Neuronal stem cell (in vitro differentiated cells): ENCODE results near the gene MATR3.

ENCODE experiments used
- DNase-seq: peaks from one replicate; pipeline ENCODE4 v3.0.0-alpha.2; 2013; ENCODE audit warnings: low spot score
- H2AFZ ChIP-seq: one replicate; pipeline ENCODE4 v1.6.1; 2013; ENCODE audit warnings: mild to moderate bottlenecking, low read length, inconsistent platforms
- H2AK5ac ChIP-seq: 2 replicates; pipeline ENCODE4 v1.6.1; 2013; ENCODE audit warnings: low read depth, mild to moderate bottlenecking, inconsistent platforms, low read length, moderate library complexity, mixed read lengths
- H2BK120ac ChIP-seq: 2 replicates; pipeline ENCODE4 v1.6.1; 2013; ENCODE audit warnings: low read depth, mild to moderate bottlenecking, inconsistent platforms, low read length, moderate library complexity, mixed read lengths
- H2BK12ac ChIP-seq: one replicate; pipeline ENCODE4 v1.6.1; 2013; ENCODE audit warnings: low read length, inconsistent platforms
- H2BK15ac ChIP-seq: 2 replicates; pipeline ENCODE4 v1.6.1; 2013; ENCODE audit warnings: mild to moderate bottlenecking, low read length, inconsistent platforms, mixed read lengths
- H2BK5ac ChIP-seq: one replicate; pipeline ENCODE4 v1.6.1; 2013; ENCODE audit warnings: inconsistent platforms, mild to moderate bottlenecking, low read length, moderate library complexity
- H3K14ac ChIP-seq: one replicate; pipeline ENCODE4 v1.6.1; 2013; ENCODE audit warnings: low read length, inconsistent platforms
- H3K18ac ChIP-seq: 2 replicates; pipeline ENCODE4 v1.6.1; 2013; ENCODE audit warnings: low read length, inconsistent platforms
- H3K23ac ChIP-seq: 2 replicates; pipeline ENCODE4 v1.6.1; 2013; ENCODE audit warnings: low read depth, mild to moderate bottlenecking, mixed read lengths, low read length, inconsistent platforms; ENCODE audit not compliant: poor library complexity
- H3K27ac ChIP-seq: replicated peaks from 3 replicates; pipeline ENCODE4 v1.5.1; 2013; ENCODE audit warnings: low read length, inconsistent platforms
- H3K27me3 ChIP-seq, 3 experiments: 2 replicates each; pipeline ENCODE4 v1.6.1; 2013; ENCODE audit warnings: low read length in 3 of 3, mild to moderate bottlenecking in 2 of 3, inconsistent platforms in 1 of 3, low read depth in 1 of 3, mixed read lengths in 1 of 3, moderate library complexity in 1 of 3; ENCODE audit not compliant: control insufficient read depth in 3 of 3, insufficient read depth in 3 of 3
- H3K36me3 ChIP-seq, 2 donors: replicated peaks in 1 of 2; 2 replicates each; pipeline ENCODE4 v1.6.1; 2013; ENCODE audit warnings: low read length in 2 of 2; ENCODE audit not compliant: control insufficient read depth in 2 of 2, insufficient read depth in 2 of 2
- H3K4ac ChIP-seq: 2 replicates; pipeline ENCODE4 v1.6.1; 2013; ENCODE audit warnings: inconsistent platforms, mild to moderate bottlenecking, low read length, moderate library complexity
- H3K4me1 ChIP-seq, 2 donors: 1 replicate in 1 of 2; 2 replicates in 1 of 2; pipeline ENCODE4 v1.6.1; 2013; ENCODE audit warnings: low read length in 2 of 2, low read depth in 1 of 2; ENCODE audit not compliant: control insufficient read depth in 2 of 2, insufficient read depth in 1 of 2
- H3K4me2 ChIP-seq: one replicate; pipeline ENCODE4 v1.6.1; 2013; ENCODE audit warnings: mild to moderate bottlenecking, low read length, inconsistent platforms; ENCODE audit not compliant: insufficient read depth, poor library complexity, severe bottlenecking
- H3K4me3 ChIP-seq, 2 donors: 2 replicates each; pipeline ENCODE4 v1.5.1; 2013; ENCODE audit warnings: low read length in 2 of 2, mild to moderate bottlenecking in 2 of 2, inconsistent platforms in 1 of 2, moderate library complexity in 1 of 2
- H3K79me1 ChIP-seq: one replicate; pipeline ENCODE4 v1.6.1; 2013; ENCODE audit warnings: low read depth, mild to moderate bottlenecking, inconsistent platforms, low read length, moderate library complexity
- H3K9ac ChIP-seq: one replicate; pipeline ENCODE4 v1.6.1; 2013; ENCODE audit warnings: mild to moderate bottlenecking, low read depth, low read length, inconsistent platforms; ENCODE audit not compliant: poor library complexity
- H3K9me3 ChIP-seq, 2 donors: replicated peaks in 1 of 2; 2 replicates each; pipeline versions ENCODE3 to v1.6.1; 2013; ENCODE audit warnings: low read length in 2 of 2, mild to moderate bottlenecking in 2 of 2, inconsistent platforms in 1 of 2, low read depth in 1 of 2, mixed read lengths in 1 of 2, moderate library complexity in 1 of 2; ENCODE audit not compliant: control insufficient read depth in 2 of 2, insufficient read depth in 1 of 2
- H4K8ac ChIP-seq: one replicate; pipeline ENCODE4 v1.6.1; 2013; ENCODE audit warnings: low read depth, mild to moderate bottlenecking, inconsistent platforms, low read length, moderate library complexity
- H4K91ac ChIP-seq: one replicate; pipeline ENCODE4 v1.6.1; 2013; ENCODE audit warnings: low read length, low read depth, mild to moderate bottlenecking, inconsistent platforms; ENCODE audit not compliant: poor library complexity
- WGBS, 2 donors: extraction: QIAGEN DNeasy Blood & Tissue Kit; methylation state at CpG; one replicate each; pipeline ENCODE4 v1.1.7; 2013; ENCODE audit warnings: missing lambda C conversion rate in 2 of 2, mixed read lengths in 1 of 2; ENCODE audit not compliant: insufficient read length in 2 of 2, insufficient replicate concordance in 1 of 2; ENCODE audit errors: extremely low coverage in 2 of 2; 5-methylcytosine and 5-hydroxymethylcytosine counted together

MATR3 gene

GRCh38 chr5:139369181-139369580 is 75.6 kb downstream of the MATR3 start:
- Histone ChIP-seq H4K91ac (no peak overlapping the region), H3K14ac (no peak overlapping the region), H3K4me3 (no peak overlapping the region), H3K36me3 (peaks cover 25 to 89% of the 10 kb centered on the region in 2 donors), H2BK120ac (no peak overlapping the region), H3K4ac (no peak overlapping the region), H3K27ac (no peak overlapping the region), H2BK15ac (no peak overlapping the region), H3K9ac (no peak overlapping the region), H2AFZ (no peak overlapping the region), H3K79me1 (peaks cover 3% of the 10 kb centered on the region), H3K27me3 (no peaks in the 10 kb centered on the region), H3K18ac (no peak overlapping the region), H2BK5ac (no peak overlapping the region), H3K4me2 (no peak overlapping the region), H3K23ac (no peak overlapping the region), H4K8ac (no peak overlapping the region), H2BK12ac (no peak overlapping the region), H2AK5ac (no peak overlapping the region), H3K9me3 (no peaks in the 10 kb centered on the region), H3K4me1 (no peaks in the 10 kb centered on the region)
- no peak for DNase-seq
- no CpG with 5 or more reads among the region's 1 CpG for WGBS, 2 donors

DNA sequence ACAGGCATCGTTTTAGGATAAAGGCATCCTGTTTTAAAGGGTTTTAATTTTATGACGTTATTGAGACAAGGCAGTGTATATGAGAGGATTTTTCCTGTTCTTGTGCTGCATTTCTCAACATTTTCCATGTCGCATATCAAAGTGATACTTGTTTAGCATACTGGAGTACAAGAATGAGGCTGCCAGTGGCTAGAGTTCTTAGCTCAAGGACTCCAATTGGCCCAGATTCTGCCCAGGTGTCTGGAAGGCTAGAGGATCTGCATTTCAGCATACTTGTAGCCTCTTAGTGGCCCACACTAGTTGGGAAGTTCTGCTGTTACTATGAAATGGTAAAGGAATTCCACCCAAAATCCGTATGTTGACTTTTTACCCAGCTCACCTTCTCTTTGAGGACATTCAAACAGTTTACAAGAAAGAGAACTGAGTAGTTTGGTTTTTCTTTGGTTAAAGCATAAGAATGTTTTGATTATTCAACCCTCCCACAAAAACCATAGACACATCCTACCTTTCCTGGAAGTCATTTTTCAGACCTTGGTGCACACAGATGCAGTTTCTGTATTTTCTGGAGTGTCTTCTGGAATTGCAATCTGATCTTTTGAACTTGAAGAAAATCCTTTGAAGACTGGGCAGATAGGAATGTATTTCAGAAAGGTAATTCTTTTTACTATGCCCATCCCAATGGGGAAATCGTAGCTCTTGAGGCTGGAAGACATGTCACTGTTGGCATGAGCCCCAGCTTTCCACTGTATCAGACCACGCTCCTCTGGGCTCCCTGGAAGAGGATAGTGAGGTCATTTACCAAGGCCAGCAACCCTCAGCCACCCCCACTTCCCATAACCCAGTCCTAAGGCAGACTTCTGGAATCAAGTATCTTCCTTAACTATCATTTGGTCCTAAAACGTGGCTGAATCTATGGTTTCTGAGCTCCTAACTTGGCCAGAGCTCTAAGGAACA is 78.2 kb downstream of the MATR3 start:
- no peak overlapping the region for H3K23ac ChIP-seq
- H3K27ac ChIP-seq, result no peak overlapping the region
- no peak overlapping the region for H2BK12ac ChIP-seq
- no peak overlapping the region for H2BK5ac ChIP-seq
- no peak overlapping the region for H3K18ac ChIP-seq
- no peak overlapping the region for H3K4me2 ChIP-seq
- DNase-seq, result no peak
- peaks cover 0 to 3% of the 10 kb centered on the region in 2 donors for H3K9me3 ChIP-seq
- H2BK15ac ChIP-seq, result no peak overlapping the region
- H3K14ac ChIP-seq, result no peak overlapping the region
- H3K27me3 ChIP-seq, result no peaks in the 10 kb centered on the region
- no peak overlapping the region for H3K4ac ChIP-seq
- H2AK5ac ChIP-seq, result no peak overlapping the region
- WGBS, 2 donors, result no CpG with 5 or more reads among the region's 7 CpGs
- no peak overlapping the region for H4K91ac ChIP-seq
- peaks cover 4% of the 10 kb centered on the region for H3K79me1 ChIP-seq
- H2BK120ac ChIP-seq, result no peak overlapping the region
- H3K36me3 ChIP-seq, result peaks cover 24 to 65% of the 10 kb centered on the region in 2 donors
- H3K4me3 ChIP-seq, result no peak overlapping the region
- no peak overlapping the region for H4K8ac ChIP-seq
- no peaks in the 10 kb centered on the region for H3K4me1 ChIP-seq
- no peak overlapping the region for H2AFZ ChIP-seq
- no peak overlapping the region for H3K9ac ChIP-seq

- WGBS, 2 donors, result no CpG with 5 or more reads among the region's 2 CpGs
- H2BK120ac ChIP-seq, result no peak overlapping the region
- H3K27me3 ChIP-seq, result no peaks in the 10 kb centered on the region
- no peaks in the 10 kb centered on the region for H3K4me1 ChIP-seq
- no peak overlapping the region for H2AFZ ChIP-seq
- H2BK15ac ChIP-seq, result no peak overlapping the region
- H3K36me3 ChIP-seq, result peaks cover 17 to 37% of the 10 kb centered on the region in 2 donors
- no peak overlapping the region for H3K18ac ChIP-seq
- H3K14ac ChIP-seq, result no peak overlapping the region
- no peak overlapping the region for H4K8ac ChIP-seq
- DNase-seq, result no peak
- H3K4me3 ChIP-seq, result no peak overlapping the region
- H3K9ac ChIP-seq, result no peak overlapping the region
- no peak overlapping the region for H4K91ac ChIP-seq
- H3K9me3 ChIP-seq, result peaks cover 0 to 3% of the 10 kb centered on the region in 2 donors
- H3K23ac ChIP-seq, result no peak overlapping the region
- no peak overlapping the region for H3K4ac ChIP-seq
- H3K79me1 ChIP-seq, result peaks cover 6% of the 10 kb centered on the region
- H2BK5ac ChIP-seq, result no peak overlapping the region
- H2BK12ac ChIP-seq, result no peak overlapping the region
- H2AK5ac ChIP-seq, result no peak overlapping the region
- no peak overlapping the region for H3K4me2 ChIP-seq
- H3K27ac ChIP-seq, result no peak overlapping the region
These were observed 81.4 kb downstream of the MATR3 start for GRCh38 chr5:139374909-139375308.

GRCh38 chr5:139376364-139376763 is 82.8 kb downstream of the MATR3 start:
- no peak overlapping the region for H3K9ac ChIP-seq
- no peak overlapping the region for H2BK12ac ChIP-seq
- peaks cover 0 to 3% of the 10 kb centered on the region in 2 donors for H3K9me3 ChIP-seq
- no peak overlapping the region for H2AFZ ChIP-seq
- H3K4ac ChIP-seq, result no peak overlapping the region
- H2BK15ac ChIP-seq, result no peak overlapping the region
- H3K79me1 ChIP-seq, result peaks cover 6% of the 10 kb centered on the region
- WGBS, 2 donors, result no CpG with 5 or more reads among the region's 7 CpGs
- no peaks in the 10 kb centered on the region for H3K27me3 ChIP-seq
- H3K18ac ChIP-seq, result no peak overlapping the region
- no peak overlapping the region for H3K27ac ChIP-seq
- no peak overlapping the region for H3K14ac ChIP-seq
- H3K4me3 ChIP-seq, result no peak overlapping the region
- H3K36me3 ChIP-seq, result peaks cover 13 to 25% of the 10 kb centered on the region in 2 donors
- H3K23ac ChIP-seq, result no peak overlapping the region
- H3K4me2 ChIP-seq, result no peak overlapping the region
- H2BK5ac ChIP-seq, result no peak overlapping the region
- peaks cover 0 to 2% of the 10 kb centered on the region in 2 donors for H3K4me1 ChIP-seq
- H2BK120ac ChIP-seq, result no peak overlapping the region
- H4K8ac ChIP-seq, result no peak overlapping the region
- no peak overlapping the region for H4K91ac ChIP-seq
- no peak overlapping the region for H2AK5ac ChIP-seq
- DNase-seq, result no peak
